HCT116 (cell line): Measurements from ENCODE around the gene SRGAP2. TPM values are rescaled to one million over a fixed set of nuclear protein-coding genes. Genes with fewer than 3 reads are reported as not detected.
"Not testable (repeated sequence)": the region's sequence is repeated elsewhere in the genome, so short reads cannot be mapped to it uniquely, and the experiment has no call there.

Experiments used
- ATAC-seq: fragments of 200-7000 bp; cut with Tn5 transposase; 2 replicates; pipeline ENCODE4 v1.9.1; 2020; ENCODE audit warnings: mild to moderate bottlenecking, moderate library complexity
- BruUV-seq: library from RNA; stranded (reverse); fragments of 400-500 nt; replicated peaks from 2 replicates; lab custom pipeline; 2021; lab: Mats Ljungman, UMichigan
- CTCF ChIA-PET: fragments of 300-600 bp; sonication (Branson Sonifier 250); formaldehyde crosslinking; loops from one replicate; lab custom pipeline; 2021; ENCODE audit warnings: antibody characterized with exemption; lab: Charles Lee
- POLR2A ChIA-PET: fragments of 300-600, 350-600 bp; sonication (Branson Sonifier 250); formaldehyde crosslinking; loops from one replicate; lab custom pipeline; 2021; ENCODE audit warnings: antibody characterized with exemption; lab: Charles Lee
- RAD21 ChIA-PET, 2 experiments: fragments of 300-600 bp; sonication (Branson Sonifier 250); formaldehyde crosslinking; loops; one replicate each; lab custom pipeline; 2023; ENCODE audit warnings: low total read pairs in 2 of 2; ENCODE audit not compliant: uncharacterized antibody in 2 of 2, unreplicated experiment in 2 of 2, low non-redundant PET in 1 of 2; lab: Charles Lee
- DNase-seq: peaks from one replicate; pipeline ENCODE4 v3.0.0-alpha.2; 2010; ENCODE audit warnings: low read depth, low spot score
- H2AFZ ChIP-seq: fragments of 200-600 bp; shearing (Covaris generic), sonication (generic); 2 replicates; pipeline ENCODE4 v1.6.1; 2017; ENCODE audit warnings: low read depth, mixed run types, mixed read lengths, antibody characterized with exemption, low read length; ENCODE audit not compliant: poor library complexity, severe bottlenecking
- H3K27ac ChIP-seq: 2 replicates; pipeline ENCODE4 v1.5.1; 2012; ENCODE audit warnings: low read depth, low read length
- H3K27me3 ChIP-seq: fragments of 200-600 bp; sonication (generic); 2 replicates; pipeline ENCODE4 v1.6.1; 2016; ENCODE audit warnings: mixed run types, low read length, mixed read lengths; ENCODE audit not compliant: insufficient read depth
- H3K36me3 ChIP-seq, 2 experiments: fragments of 200-500 bp in 1 of 2; fragments of 200-600 bp in 1 of 2; sonication (Bioruptor generic) in 1 of 2; sonication (generic) in 1 of 2; 2 replicates each; pipeline versions ENCODE4 v1.5.1 to v1.6.1; 2014 to 2016; ENCODE audit warnings: low read length in 2 of 2, inconsistent platforms in 1 of 2, mixed read lengths in 1 of 2, mixed run types in 1 of 2; ENCODE audit not compliant: insufficient read depth in 2 of 2, control insufficient read depth in 1 of 2
- H3K4me1 ChIP-seq, 2 experiments: fragments of 200-600 bp in 1 of 2; sonication (generic) in 1 of 2; 2 replicates each; pipeline versions ENCODE4 v1.5.1 to v1.6.1; 2012 to 2017; ENCODE audit warnings: low read length in 2 of 2, inconsistent platforms in 1 of 2, mild to moderate bottlenecking in 1 of 2, mixed read lengths in 1 of 2, mixed run types in 1 of 2, moderate library complexity in 1 of 2; ENCODE audit not compliant: insufficient read depth in 2 of 2, control insufficient read depth in 1 of 2
- H3K4me2 ChIP-seq: fragments of 200-600 bp; sonication (generic); 2 replicates; pipeline ENCODE4 v1.6.1; 2017; ENCODE audit warnings: mixed run types, low read length, mixed read lengths
- H3K4me3 ChIP-seq, 2 experiments: fragments of 200-600 bp in 1 of 2; sonication (generic) in 1 of 2; replicated peaks in 1 of 2; 2 replicates each; pipeline ENCODE4 v1.5.1; 2011 to 2016; ENCODE audit warnings: low read length in 2 of 2, control low read depth in 1 of 2, low read depth in 1 of 2, mild to moderate bottlenecking in 1 of 2, mixed read lengths in 1 of 2, mixed run types in 1 of 2
- H3K79me2 ChIP-seq: fragments of 200-600 bp; sonication (generic); 2 replicates; pipeline ENCODE4 v1.6.1; 2017; ENCODE audit warnings: mild to moderate bottlenecking, mixed run types, low read length, moderate library complexity, mixed read lengths; ENCODE audit not compliant: insufficient read depth
- H3K9ac ChIP-seq: fragments of 200-600 bp; sonication (generic); 2 replicates; pipeline ENCODE4 v1.6.1; 2016; ENCODE audit warnings: low read length, mixed read lengths
- H3K9me2 ChIP-seq: fragments of 200-600 bp; sonication (generic), shearing (Covaris generic); 2 replicates; pipeline ENCODE4 v1.6.1; 2017; ENCODE audit warnings: mixed run types, mild to moderate bottlenecking, moderate library complexity; ENCODE audit not compliant: insufficient read depth
- H3K9me3 ChIP-seq, 2 experiments: fragments of 200-500 bp in 1 of 2; fragments of 200-600 bp in 1 of 2; sonication (Bioruptor generic) in 1 of 2; sonication (generic) in 1 of 2; 2 replicates each; pipeline ENCODE4 v1.6.1; 2014 to 2017; ENCODE audit warnings: low read length in 2 of 2, mixed read lengths in 2 of 2, inconsistent platforms in 1 of 2, low read depth in 1 of 2, mild to moderate bottlenecking in 1 of 2, mixed run types in 1 of 2, moderate library complexity in 1 of 2; ENCODE audit not compliant: control insufficient read depth in 1 of 2, insufficient read depth in 1 of 2
- H4K20me1 ChIP-seq: fragments of 200-600 bp; sonication (generic), shearing (Covaris generic); 2 replicates; pipeline ENCODE4 v1.6.1; 2017; ENCODE audit warnings: mixed run types, mild to moderate bottlenecking, moderate library complexity; ENCODE audit not compliant: insufficient read depth
- intact Hi-C: fragments of 100-400 bp; cut with micrococcal nuclease; formaldehyde crosslinking; loops from 2 replicates; pipeline ENCODE4 v1.10.0; 2022
- total RNA-seq: library from RNA; stranded (reverse); gene quantifications from one replicate; pipeline ENCODE4 v1.2.1, GENCODE V29; 2021; ENCODE audit not compliant: unreplicated experiment

SRGAP2 gene
- total RNA-seq, 1 experiment from 2014 or later: 58.2 TPM

GRCh38 chr1:206232970-206233645, 29.8 kb downstream of the SRGAP2 start:
- H3K27me3 ChIP-seq, BruUV-seq, intact Hi-C loops, H3K4me1 ChIP-seq, POLR2A ChIA-PET, H3K9me3 ChIP-seq, RAD21 ChIA-PET, H3K4me3 ChIP-seq, H3K79me2 ChIP-seq, H3K9ac ChIP-seq, H2AFZ ChIP-seq, H3K27ac ChIP-seq, H3K4me2 ChIP-seq, CTCF ChIA-PET, H3K9me2 ChIP-seq, H3K36me3 ChIP-seq, H4K20me1 ChIP-seq, DNase-seq: not testable (repeated sequence)
- peak; percentile 98 for ATAC-seq

GRCh38 chr1:206234189-206234916, 31.0 kb downstream of the SRGAP2 start:
- DNase-seq, H3K4me1 ChIP-seq, H3K4me2 ChIP-seq, H3K9me2 ChIP-seq, ATAC-seq, H3K9me3 ChIP-seq, H3K36me3 ChIP-seq, H3K4me3 ChIP-seq, BruUV-seq, H3K27me3 ChIP-seq, POLR2A ChIA-PET, H4K20me1 ChIP-seq, RAD21 ChIA-PET, intact Hi-C loops, H2AFZ ChIP-seq, H3K9ac ChIP-seq, H3K79me2 ChIP-seq, H3K27ac ChIP-seq, CTCF ChIA-PET: not testable (repeated sequence)

- H3K27ac ChIP-seq, ATAC-seq, H3K79me2 ChIP-seq, H3K9ac ChIP-seq, POLR2A ChIA-PET, H4K20me1 ChIP-seq, H3K27me3 ChIP-seq, BruUV-seq, H3K36me3 ChIP-seq, H3K4me1 ChIP-seq, H3K9me3 ChIP-seq, H2AFZ ChIP-seq, DNase-seq, H3K9me2 ChIP-seq, intact Hi-C loops, CTCF ChIA-PET, H3K4me2 ChIP-seq, H3K4me3 ChIP-seq, RAD21 ChIA-PET: not testable (repeated sequence)
Measured at GRCh38 chr1:206235190-206235589, 31.8 kb downstream of the SRGAP2 start.

- H2AFZ ChIP-seq, H3K27me3 ChIP-seq, RAD21 ChIA-PET, H3K79me2 ChIP-seq, H3K9ac ChIP-seq, H3K4me2 ChIP-seq, POLR2A ChIA-PET, H3K9me3 ChIP-seq, BruUV-seq, CTCF ChIA-PET, H3K4me3 ChIP-seq, H3K36me3 ChIP-seq, DNase-seq, intact Hi-C loops, ATAC-seq, H4K20me1 ChIP-seq, H3K9me2 ChIP-seq, H3K4me1 ChIP-seq, H3K27ac ChIP-seq: not testable (repeated sequence)
Measured at GRCh38 chr1:206240288-206240687, 36.9 kb downstream of the SRGAP2 start.
